GM10266 (cell line): Measurements from ENCODE around the gene ZNF768.
A peak's percentile ranks its signal among the peaks of the same experiment; 100 is the strongest.

Source experiments
- DNase-seq: peaks from one replicate; pipeline ENCODE4 v3.0.0; 2012; ENCODE audit errors: extremely low spot score
- CTCF ChIP-seq: IDR thresholded peaks from 2 replicates; pipeline ENCODE4 v1.5.1; 2012; ENCODE audit warnings: mild to moderate bottlenecking, low read depth; ENCODE audit not compliant: control insufficient read depth, insufficient read depth; ENCODE audit errors: missing control alignments

Gene ZNF768

GRCh38 chr16:30561089-30561816 lies 34.9 kb upstream of the ZNF768 start:
- TF ChIP-seq CTCF, result no peak
- no peak for DNase-seq

GRCh38 chr16:30559690-30560089 lies 33.3 kb upstream of the ZNF768 start:
- DNase-seq, result no peak
- TF ChIP-seq CTCF, result no peak

GRCh38 chr16:30558789-30559377 lies 32.5 kb upstream of the ZNF768 start:
- DNase-seq, result no peak
- no peak for TF ChIP-seq CTCF

- peak; percentile 96 for DNase-seq
- no peak for TF ChIP-seq CTCF
These were observed 31.8 kb upstream of the ZNF768 start, which contains the start of gene ZNF764 for GRCh38 chr16:30557957-30558788. ZNF764 (minus strand) TSS chr16:30558374; CDS start chr16:30558182, 192 bp downstream.

- no peak for DNase-seq
- no peak for TF ChIP-seq CTCF
These were observed 31.3 kb upstream of the ZNF768 start for GRCh38 chr16:30557707-30557956.

DNA sequence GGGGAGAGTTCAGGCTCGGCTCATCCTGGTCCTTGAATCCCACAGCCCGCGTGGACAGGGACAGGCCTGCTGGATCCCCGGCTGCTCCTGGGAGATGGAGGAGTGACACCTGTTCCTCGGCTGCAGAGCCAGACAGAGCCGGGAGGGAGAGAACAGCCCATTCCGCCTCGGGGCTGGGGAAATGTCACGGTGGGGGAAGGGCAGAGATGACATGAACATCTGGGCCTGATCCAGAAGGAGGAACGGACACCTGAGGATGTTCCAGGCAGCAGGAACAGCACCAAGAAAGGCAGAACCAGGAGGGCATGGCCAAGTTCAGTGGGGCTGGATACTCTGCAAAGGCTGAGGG lies 29.7 kb upstream of the ZNF768 start:
- DNase-seq, result no peak
- no peak for TF ChIP-seq CTCF
